DND-41 (cell line): Measurements from ENCODE around the gene CLASRP.

Experiments
- ATAC-seq: fragments of 200-7000 bp; cut with Tn5 transposase; 3 replicates; pipeline ENCODE4 v1.9.1; 2021; ENCODE audit warnings: low read depth; ENCODE audit not compliant: insufficient read depth
- DNase-seq: peaks from one replicate; pipeline ENCODE4 v3.0.0-alpha.2; 2020
- H2AFZ ChIP-seq: 2 replicates; pipeline ENCODE4 v1.6.0; 2012; ENCODE audit warnings: low read depth, low read length
- H3K27ac ChIP-seq: 2 replicates; pipeline ENCODE4 v1.5.1; 2012; ENCODE audit warnings: low read length, inconsistent platforms
- H3K27me3 ChIP-seq: fragments of 200-600 bp; sonication (generic); 2 replicates; pipeline ENCODE4 v1.6.0; 2012; ENCODE audit warnings: low read length, mild to moderate bottlenecking, inconsistent platforms; ENCODE audit not compliant: insufficient read depth, poor library complexity
- H3K36me3 ChIP-seq: 2 replicates; pipeline ENCODE4 v1.5.1; 2012; ENCODE audit warnings: low read length, inconsistent platforms; ENCODE audit not compliant: insufficient read depth
- H3K4me1 ChIP-seq: 2 replicates; pipeline ENCODE4 v1.5.1; 2012; ENCODE audit warnings: mild to moderate bottlenecking, low read length; ENCODE audit not compliant: insufficient read depth
- H3K4me2 ChIP-seq: 2 replicates; pipeline ENCODE4 v1.6.0; 2012; ENCODE audit warnings: mild to moderate bottlenecking, moderate library complexity, low read length, inconsistent platforms; ENCODE audit not compliant: insufficient read depth
- H3K4me3 ChIP-seq, 2 experiments: fragments of 200-600 bp in 1 of 2; shearing (Covaris generic) in 1 of 2; 2 replicates each; pipeline ENCODE4 v1.5.1; 2012 to 2016; ENCODE audit warnings: inconsistent platforms in 2 of 2, low read length in 2 of 2, mild to moderate bottlenecking in 2 of 2, low read depth in 1 of 2, moderate library complexity in 1 of 2
- H3K79me2 ChIP-seq: 2 replicates; pipeline ENCODE4 v1.6.0; 2012; ENCODE audit warnings: low read length, inconsistent platforms; ENCODE audit not compliant: insufficient read depth
- H3K9ac ChIP-seq: 2 replicates; pipeline ENCODE4 v1.6.0; 2012; ENCODE audit warnings: low read depth, mild to moderate bottlenecking, inconsistent platforms, low read length, moderate library complexity
- H3K9me3 ChIP-seq: 2 replicates; pipeline ENCODE4 v1.5.1; 2012; ENCODE audit warnings: low read length, moderate library complexity, mild to moderate bottlenecking, inconsistent platforms; ENCODE audit not compliant: insufficient read depth, severe bottlenecking
- H4K20me1 ChIP-seq: 2 replicates; pipeline ENCODE4 v1.6.0; 2012; ENCODE audit warnings: low read length; ENCODE audit not compliant: insufficient read depth
- EZH2 ChIP-seq: IDR thresholded peaks from 3 replicates; pipeline ENCODE4 v1.6.1; 2012; ENCODE audit warnings: borderline replicate concordance, low read depth, mild to moderate bottlenecking, moderate library complexity, low read length, inconsistent platforms; ENCODE audit not compliant: severe bottlenecking
- TF ChIP-seq, protein P1 (sequence below): IDR thresholded peaks from 2 replicates; pipeline ENCODE4 v1.5.1; 2012; ENCODE audit warnings: borderline replicate concordance, low read length, moderate library complexity, mild to moderate bottlenecking; ENCODE audit not compliant: poor library complexity, severe bottlenecking; ENCODE audit errors: extremely low read depth

CLASRP gene

DNA sequence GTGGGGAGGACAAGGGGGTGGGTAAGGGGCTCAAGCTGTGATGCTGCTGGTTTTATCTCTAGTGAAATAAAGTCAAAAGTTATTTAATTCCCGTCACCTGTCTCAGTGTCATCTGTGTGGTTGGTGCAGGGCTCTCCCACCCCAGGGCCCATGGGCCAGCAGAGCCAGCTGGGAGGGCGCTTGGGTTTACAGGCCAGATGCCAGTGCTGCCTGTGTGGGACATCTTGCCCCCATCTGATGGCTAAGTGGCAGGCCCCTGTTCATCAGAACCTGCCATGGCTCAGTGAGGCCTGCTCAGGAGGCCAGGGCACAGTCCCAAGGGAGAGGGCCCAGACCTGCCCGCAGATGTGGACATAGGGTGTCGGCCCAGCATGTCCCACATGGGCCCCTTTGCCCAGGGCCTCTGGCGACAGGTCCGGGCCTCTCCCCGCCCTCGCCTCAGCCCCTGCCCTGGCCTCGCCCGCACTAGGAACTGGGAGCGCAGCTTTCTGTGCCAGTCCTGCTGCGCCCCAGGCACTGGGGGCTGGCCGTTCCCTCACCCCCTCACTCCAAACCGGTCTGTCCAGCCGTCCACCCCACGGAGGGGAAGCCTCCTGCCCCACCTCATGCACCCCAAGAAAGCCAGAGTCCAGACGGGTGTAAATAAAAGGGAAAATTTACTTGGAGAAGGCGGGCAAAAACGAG, 32.2 kb downstream of the CLASRP start:
- DNase-seq (no peak), ATAC-seq (no peak)
- Histone ChIP-seq H3K27me3 (no peaks in the 10 kb centered on the region), H3K9ac (no peak overlapping the region), H3K4me1 (no peaks in the 10 kb centered on the region), H3K79me2 (no peaks in the 10 kb centered on the region; the same call in 1 of the 2 replicates), H3K9me3 (no peaks in the 10 kb centered on the region), H4K20me1 (peaks cover 12% of the 10 kb centered on the region), H3K4me3 (no peak overlapping the region), H3K36me3 (peaks cover 46% of the 10 kb centered on the region), H3K4me2 (no peak overlapping the region), H2AFZ (no peak overlapping the region), H3K27ac (no peak overlapping the region)
- TF ChIP-seq, protein P1, sequence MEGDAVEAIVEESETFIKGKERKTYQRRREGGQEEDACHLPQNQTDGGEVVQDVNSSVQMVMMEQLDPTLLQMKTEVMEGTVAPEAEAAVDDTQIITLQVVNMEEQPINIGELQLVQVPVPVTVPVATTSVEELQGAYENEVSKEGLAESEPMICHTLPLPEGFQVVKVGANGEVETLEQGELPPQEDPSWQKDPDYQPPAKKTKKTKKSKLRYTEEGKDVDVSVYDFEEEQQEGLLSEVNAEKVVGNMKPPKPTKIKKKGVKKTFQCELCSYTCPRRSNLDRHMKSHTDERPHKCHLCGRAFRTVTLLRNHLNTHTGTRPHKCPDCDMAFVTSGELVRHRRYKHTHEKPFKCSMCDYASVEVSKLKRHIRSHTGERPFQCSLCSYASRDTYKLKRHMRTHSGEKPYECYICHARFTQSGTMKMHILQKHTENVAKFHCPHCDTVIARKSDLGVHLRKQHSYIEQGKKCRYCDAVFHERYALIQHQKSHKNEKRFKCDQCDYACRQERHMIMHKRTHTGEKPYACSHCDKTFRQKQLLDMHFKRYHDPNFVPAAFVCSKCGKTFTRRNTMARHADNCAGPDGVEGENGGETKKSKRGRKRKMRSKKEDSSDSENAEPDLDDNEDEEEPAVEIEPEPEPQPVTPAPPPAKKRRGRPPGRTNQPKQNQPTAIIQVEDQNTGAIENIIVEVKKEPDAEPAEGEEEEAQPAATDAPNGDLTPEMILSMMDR, result no peak
- no peak for TF ChIP-seq EZH2

DNA sequence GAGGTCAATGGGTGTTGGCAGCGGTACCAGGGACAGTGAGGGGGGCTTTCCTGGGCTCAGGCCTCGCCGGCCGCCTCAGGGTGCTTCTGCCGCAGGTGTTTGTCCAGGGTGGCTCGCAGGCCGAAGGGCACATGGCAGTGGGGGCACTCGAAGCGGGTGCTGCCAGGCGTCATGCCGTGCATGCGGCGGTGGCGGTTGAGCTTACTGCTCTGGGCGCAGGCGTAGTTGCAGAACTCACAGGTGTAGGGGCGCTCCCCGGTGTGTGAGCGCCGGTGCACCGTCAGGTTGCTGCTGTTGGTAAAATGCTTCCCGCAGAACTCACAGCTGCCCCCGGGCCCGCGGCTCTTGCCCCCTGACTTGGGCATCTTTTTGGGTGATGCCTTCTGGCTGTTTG, 32.7 kb downstream of the CLASRP start:
- no peak overlapping the region for H3K4me3 ChIP-seq
- no peak overlapping the region for H2AFZ ChIP-seq
- peaks cover 44% of the 10 kb centered on the region for H3K36me3 ChIP-seq
- H3K79me2 ChIP-seq, result no peaks in the 10 kb centered on the region; the same call in 1 of the 2 replicates
- no peaks in the 10 kb centered on the region for H3K9me3 ChIP-seq
- ATAC-seq (0 out of 3 replicates have a peak, but pooled peaks have one; percentile 16), DNase-seq (no peak)
- no peaks in the 10 kb centered on the region for H3K4me1 ChIP-seq
- H4K20me1 ChIP-seq, result peaks cover 11% of the 10 kb centered on the region
- H3K27ac ChIP-seq, result no peak overlapping the region
- H3K4me2 ChIP-seq, result no peak overlapping the region
- no peak overlapping the region for H3K9ac ChIP-seq
- no peak for TF ChIP-seq EZH2
- TF ChIP-seq, protein P1, result no peak
- H3K27me3 ChIP-seq, result no peaks in the 10 kb centered on the region

DNA sequence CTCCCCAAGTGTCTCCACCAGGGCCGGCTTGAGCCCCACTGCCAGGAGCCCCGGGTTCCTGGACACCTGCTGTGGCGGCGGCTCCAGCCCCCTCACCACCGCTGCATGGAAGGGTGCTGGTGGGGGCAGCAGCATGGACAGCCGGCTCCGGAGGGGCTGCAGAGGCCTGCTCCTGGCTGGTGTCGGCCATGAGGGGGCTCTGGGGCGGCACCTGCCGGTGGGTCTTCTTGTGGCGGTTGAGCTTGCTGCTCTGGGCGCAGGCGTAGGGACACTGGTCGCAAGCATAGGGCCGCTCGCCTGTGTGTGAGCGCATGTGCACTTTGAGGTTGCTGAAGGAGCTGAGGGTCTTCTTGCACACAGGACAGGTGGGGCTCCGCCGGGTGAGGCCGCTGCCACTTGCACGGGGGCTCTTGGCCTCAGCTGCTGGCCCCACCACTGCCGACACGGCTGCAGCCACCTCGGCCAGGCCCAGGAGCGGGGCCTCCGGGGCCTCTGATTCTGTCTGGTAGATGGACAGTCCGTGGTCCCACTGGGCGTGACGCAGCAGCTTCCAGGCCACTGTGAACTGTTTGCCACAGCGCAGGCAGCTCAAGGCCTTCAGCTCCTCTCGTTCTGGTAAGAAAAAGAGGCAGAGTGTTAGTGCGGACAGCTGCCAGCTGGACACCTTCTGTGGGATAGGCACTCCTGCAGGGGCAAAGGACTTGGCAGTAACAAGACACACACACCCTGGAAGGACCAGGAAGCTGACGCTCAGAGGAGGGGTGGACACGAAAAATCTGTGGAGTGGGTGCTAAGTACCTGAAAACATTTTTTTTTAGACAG, 33.3 kb downstream of the CLASRP start:
- ATAC-seq, result 0 out of 3 replicates have a peak, but pooled peaks have one; percentile 10
- no peaks in the 10 kb centered on the region for H3K9me3 ChIP-seq
- no peak overlapping the region for H3K27ac ChIP-seq
- H3K9ac ChIP-seq, result no peak overlapping the region
- no peak overlapping the region for H3K4me3 ChIP-seq
- no peak overlapping the region for H3K4me2 ChIP-seq
- H3K36me3 ChIP-seq, result peaks cover 37% of the 10 kb centered on the region
- DNase-seq, result no peak
- TF ChIP-seq EZH2, result no peak
- TF ChIP-seq, protein P1, result no peak
- H2AFZ ChIP-seq, result no peak overlapping the region
- H3K27me3 ChIP-seq, result no peaks in the 10 kb centered on the region
- H3K79me2 ChIP-seq, result no peaks in the 10 kb centered on the region
- no peaks in the 10 kb centered on the region for H3K4me1 ChIP-seq
- H4K20me1 ChIP-seq, result peaks cover 5% of the 10 kb centered on the region
